GM19099 (cell line): Measurements from ENCODE around the gene CAPRIN1.
A peak's percentile ranks its signal among the peaks of the same experiment; 100 is the strongest.

Experiments
- POLR2A ChIP-seq: IDR thresholded peaks from 3 replicates; pipeline ENCODE4 v1.6.1; 2011; ENCODE audit warnings: low read depth; ENCODE audit not compliant: insufficient read length; ENCODE audit errors: extremely low read depth

The CAPRIN1 gene

GRCh38 chr11:34065505-34066203 is 14.1 kb downstream of the CAPRIN1 start:
- TF ChIP-seq POLR2A: no peak

- no peak for TF ChIP-seq POLR2A
These were observed 16.0 kb downstream of the CAPRIN1 start for GRCh38 chr11:34067383-34068065.

GRCh38 chr11:34068111-34068510 is 16.6 kb downstream of the CAPRIN1 start:
- TF ChIP-seq POLR2A: no peak

GRCh38 chr11:34072041-34072440 is 20.5 kb downstream of the CAPRIN1 start:
- TF ChIP-seq POLR2A: no peak

GRCh38 chr11:34072832-34073231 is 21.3 kb downstream of the CAPRIN1 start:
- TF ChIP-seq POLR2A: no peak

- no peak for TF ChIP-seq POLR2A
These were observed 22.9 kb downstream of the CAPRIN1 start for GRCh38 chr11:34074391-34074790.

- no peak for TF ChIP-seq POLR2A
These were observed 23.8 kb downstream of the CAPRIN1 start for GRCh38 chr11:34075178-34075820.

GRCh38 chr11:34080609-34081008 is 29.1 kb downstream of the CAPRIN1 start:
- no peak for TF ChIP-seq POLR2A

GRCh38 chr11:34084637-34085036 is 33.1 kb downstream of the CAPRIN1 start:
- no peak for TF ChIP-seq POLR2A

GRCh38 chr11:34086554-34087283 is 35.2 kb downstream of the CAPRIN1 start:
- TF ChIP-seq POLR2A: no peak

GRCh38 chr11:34091825-34092224 is 40.3 kb downstream of the CAPRIN1 start:
- TF ChIP-seq POLR2A: no peak

GRCh38 chr11:34098813-34099212 is 47.3 kb downstream of the CAPRIN1 start:
- no peak for TF ChIP-seq POLR2A

- no peak for TF ChIP-seq POLR2A
These were observed 53.1 kb downstream of the CAPRIN1 start for GRCh38 chr11:34104680-34105078.

- peak; percentile 94 for TF ChIP-seq POLR2A
These were observed 53.8 kb downstream of the CAPRIN1 start, which contains the start of gene NAT10 for GRCh38 chr11:34105079-34105956. TSS of gene NAT10 (plus strand) at chr11:34105629. CDS start at chr11:34108226, 2,597 bp downstream.

GRCh38 chr11:34105957-34106504 is 54.5 kb downstream of the CAPRIN1 start:
- TF ChIP-seq POLR2A: no peak
